Stimulated activated CD8-positive, alpha-beta memory T cell treated with anti-CD3 and anti-CD28 coated beads, Interleukin-2, amount 100 ng/mL, for 1 hour (primary cell): Measurements from ENCODE around the gene ARSK.
A peak's percentile ranks its signal among the peaks of the same experiment; 100 is the strongest.
"Not testable (repeated sequence)": the region's sequence is repeated elsewhere in the genome, so short reads cannot be mapped to it uniquely, and the experiment has no call there.

Experiments used
- DNase-seq, 2 donors: peaks; one replicate each; pipeline ENCODE4 v3.0.0-alpha.2; 2020; ENCODE audit warnings: low read depth in 2 of 2

ARSK gene

GRCh38 chr5:95621839-95622629 is 67.1 kb downstream of the ARSK start:
- no peak for DNase-seq

GRCh38 chr5:95623706-95624105 is 68.8 kb downstream of the ARSK start:
- no peak for DNase-seq

GRCh38 chr5:95624368-95624767 is 69.5 kb downstream of the ARSK start:
- DNase-seq: no peak

DNA sequence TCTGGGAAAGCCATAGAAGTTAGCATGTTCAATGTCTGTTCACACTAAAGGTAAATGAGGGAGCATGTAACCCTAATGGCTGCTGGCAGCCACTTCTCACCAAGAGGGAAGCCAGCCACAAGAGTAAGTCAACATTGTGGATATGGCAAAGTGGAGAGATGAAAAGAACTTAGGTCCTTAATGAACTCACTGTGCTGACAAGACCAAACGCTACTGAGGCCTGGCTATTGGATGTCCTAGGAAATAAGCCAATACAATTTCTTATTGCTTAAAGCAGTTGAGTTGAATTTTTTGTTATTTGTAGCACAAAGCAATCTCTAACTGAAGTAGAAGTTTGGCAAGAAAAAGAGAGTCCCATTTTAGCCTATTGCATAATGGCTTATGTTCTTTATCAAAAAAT is 71.8 kb downstream of the ARSK start:
- DNase-seq: no peak

GRCh38 chr5:95627971-95628810 is 73.3 kb downstream of the ARSK start:
- no peak for DNase-seq

GRCh38 chr5:95628933-95629332 is 74.0 kb downstream of the ARSK start:
- DNase-seq: no peak

DNA sequence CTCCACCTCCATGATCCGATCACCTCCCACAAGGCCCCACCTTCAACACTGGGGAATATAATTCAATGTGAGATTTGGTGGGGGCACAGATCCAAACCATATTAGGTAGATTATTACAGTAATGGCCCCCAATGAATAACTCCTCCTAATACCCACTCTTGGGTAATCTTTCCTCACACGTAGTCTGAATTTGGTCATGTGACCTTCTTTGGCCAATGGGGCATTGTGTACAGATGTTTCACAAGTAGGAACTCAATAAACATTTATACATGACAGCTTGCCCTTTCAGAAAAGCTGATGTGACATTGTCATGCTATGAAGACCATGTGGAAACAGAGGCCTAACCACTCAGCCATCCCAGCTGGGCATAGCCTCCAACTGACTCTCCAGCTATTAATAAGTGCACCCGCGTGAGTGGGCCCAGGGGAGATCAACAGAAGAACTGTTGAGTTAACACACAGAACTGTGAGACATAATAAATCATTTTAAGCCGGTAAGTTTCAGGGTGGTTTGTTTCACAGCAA is 75.6 kb downstream of the ARSK start:
- DNase-seq: no peak

- no peak for DNase-seq
Observed at GRCh38 chr5:95631255-95631958, 76.5 kb downstream of the ARSK start.

DNA sequence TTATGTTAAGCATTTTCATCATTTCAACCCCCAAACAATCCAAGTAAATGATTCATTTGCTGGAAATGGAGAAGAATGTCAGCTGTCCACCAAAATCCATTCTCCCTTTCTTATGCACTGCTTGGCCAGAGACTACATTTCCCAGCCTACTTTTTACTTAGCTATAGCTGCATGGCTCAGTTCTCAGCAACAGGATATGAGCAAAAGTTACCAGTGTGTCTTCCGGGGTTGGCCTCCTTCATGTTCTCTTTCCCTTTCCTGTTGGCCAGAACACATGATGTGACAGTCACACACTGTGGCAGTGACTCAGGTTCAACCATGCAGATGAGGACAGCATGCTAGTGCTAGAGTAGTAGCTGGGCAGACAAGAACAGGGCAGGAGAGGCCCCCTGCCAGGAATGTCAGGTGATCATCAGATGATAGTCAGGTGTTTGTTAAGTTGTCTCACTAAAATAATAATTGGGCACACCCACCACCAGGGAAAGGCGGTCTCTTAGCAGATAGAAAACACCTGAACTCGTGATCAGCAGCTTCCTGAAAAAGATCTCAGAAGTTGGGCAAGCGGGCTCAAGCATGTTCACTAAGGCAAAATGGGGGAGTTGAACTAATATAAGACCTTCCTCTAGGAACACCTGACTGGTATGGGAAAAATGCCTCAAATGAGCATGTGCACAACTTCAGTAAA is 77.2 kb downstream of the ARSK start:
- DNase-seq: no peak

GRCh38 chr5:95632942-95633341 is 78.0 kb downstream of the ARSK start:
- DNase-seq: not testable (repeated sequence)

DNA sequence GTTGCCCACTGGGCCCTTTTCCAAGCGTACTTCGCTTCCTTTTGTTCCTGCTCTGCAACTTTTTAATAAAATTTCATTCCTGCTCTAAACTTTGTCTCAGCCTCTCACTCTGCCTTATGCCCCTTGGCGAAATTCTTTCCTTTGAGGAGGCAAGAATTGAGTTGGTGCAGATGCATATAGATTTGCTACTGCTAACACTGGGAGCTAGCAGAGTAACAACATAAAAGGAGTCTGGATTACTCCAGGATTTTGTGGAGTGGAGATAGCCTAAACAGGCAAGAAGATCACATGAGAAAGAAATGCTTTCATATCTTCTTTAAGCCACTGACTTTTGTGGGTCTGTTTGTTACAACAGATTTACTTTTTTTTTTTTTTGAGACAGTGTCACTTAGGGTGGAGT is 78.8 kb downstream of the ARSK start:
- no peak for DNase-seq

GRCh38 chr5:95634081-95634480 is 79.2 kb downstream of the ARSK start:
- DNase-seq: no peak

- no peak for DNase-seq
Observed at GRCh38 chr5:95638632-95639031, 83.7 kb downstream of the ARSK start.

DNA sequence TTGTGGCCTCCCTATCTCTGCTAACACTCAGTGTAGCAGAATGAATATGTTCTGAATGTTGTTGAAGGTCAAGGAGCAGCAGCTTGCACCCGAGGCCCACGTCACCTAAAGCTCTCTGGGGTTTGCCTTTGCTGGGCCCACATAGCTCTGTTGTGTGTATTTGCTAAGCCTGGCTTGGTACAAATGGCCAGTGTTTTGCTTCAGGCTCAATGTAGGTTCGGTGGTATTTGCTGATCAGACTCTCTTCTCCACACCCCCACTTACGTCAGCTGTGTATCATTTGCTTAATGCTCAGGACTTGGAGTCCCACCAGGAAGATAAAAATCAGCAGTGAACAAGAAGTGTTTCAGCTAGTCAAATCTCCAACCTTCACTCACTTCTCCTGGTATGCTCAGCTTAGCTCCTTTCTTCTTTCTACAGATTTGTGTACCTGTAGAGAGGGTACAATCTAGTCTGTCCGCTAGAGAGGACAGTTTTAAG is 86.9 kb downstream of the ARSK start:
- DNase-seq: no peak

GRCh38 chr5:95643152-95643551 is 88.3 kb downstream of the ARSK start:
- no peak for DNase-seq

DNA sequence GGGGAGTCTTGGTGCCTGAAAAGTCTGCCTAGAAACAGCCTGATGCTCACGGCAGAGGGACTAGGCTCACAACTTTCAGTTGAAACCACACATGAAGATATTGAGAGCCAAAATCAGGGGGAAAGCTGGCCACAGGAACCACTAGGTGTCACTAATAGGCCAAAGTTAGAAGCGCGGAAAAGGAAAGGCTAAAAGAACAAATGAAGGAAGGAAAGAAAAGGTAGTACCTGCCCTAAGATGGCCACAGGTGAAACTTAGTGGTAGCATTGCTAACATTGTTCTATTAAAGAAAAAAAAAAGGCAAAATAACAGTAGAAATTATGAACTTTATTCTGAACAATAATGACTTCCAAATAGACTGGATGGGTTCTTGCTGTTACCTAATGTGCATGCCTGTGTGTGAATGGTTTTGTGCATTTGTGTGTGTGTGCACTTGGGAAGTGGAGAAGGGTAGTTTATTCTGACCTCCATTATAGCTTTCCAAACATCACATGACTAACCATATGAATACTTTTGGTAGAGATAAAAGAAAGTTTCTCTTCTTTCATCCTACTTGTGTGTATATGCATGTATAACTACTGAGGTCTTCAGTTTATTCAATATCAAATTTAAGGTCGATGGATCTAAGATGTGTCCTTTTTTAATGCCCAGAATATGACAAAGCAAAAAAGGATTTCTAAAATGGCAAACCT is 89.6 kb downstream of the ARSK start:
- no peak for DNase-seq

DNA sequence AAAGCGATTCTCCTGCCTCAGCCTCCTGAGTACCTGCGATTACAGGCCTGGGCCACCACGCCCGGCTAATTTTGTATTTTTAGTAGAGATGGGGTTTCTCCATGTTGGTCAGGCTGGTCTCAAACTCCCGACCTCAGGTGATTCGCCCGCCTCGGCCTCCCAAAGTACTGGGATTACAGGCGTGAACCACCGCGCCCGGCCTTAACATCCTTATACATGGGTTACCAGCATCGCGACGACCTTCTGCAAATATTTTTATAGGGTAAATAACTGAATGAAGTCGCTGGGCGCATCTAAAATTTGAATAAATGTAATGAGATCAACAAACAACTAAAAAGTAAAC is 91.3 kb downstream of the ARSK start:
- DNase-seq: not testable (repeated sequence)

DNA sequence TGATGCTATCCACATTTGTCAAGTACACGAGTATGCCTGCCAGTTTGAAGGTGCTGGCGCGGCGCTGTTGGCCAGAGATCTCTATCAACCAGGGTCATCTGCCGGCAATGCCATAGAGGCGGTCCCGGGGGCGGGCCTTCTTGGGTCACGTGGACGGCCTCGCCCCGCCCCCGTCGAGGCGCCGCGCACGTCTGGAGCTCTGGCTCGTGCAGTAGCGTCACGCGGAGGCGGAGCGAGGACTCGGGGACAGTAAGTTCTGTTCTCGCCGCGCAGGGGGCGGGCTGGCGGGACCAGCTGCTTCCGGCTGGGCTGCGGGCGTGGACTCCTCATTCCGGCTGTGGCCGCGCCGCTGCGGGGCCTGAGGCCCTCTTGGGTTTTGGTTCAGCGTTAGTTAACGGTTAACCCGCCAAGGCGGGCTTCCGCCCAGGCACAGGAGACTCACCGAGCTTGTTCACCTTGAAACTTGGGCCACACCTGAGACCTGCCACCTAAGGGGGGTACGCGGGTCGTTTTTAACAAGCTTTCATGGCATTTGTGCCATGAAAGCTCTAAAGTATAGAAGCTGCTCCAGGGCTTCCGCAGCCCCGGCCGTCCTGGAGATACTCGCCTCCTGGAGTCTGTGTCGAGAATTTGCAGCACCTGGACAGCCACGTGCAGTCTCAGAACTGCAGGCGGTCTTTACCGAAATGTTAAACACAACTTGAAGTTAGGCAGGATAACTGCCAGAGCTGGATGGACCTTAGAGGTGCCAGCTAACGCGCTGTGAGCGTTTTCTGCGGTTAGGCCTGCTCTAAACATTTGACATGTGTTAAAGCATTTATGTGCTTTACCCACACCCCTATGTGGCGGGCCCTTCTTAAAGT is 91.9 kb downstream of the ARSK start, which contains the start of gene RFESD:
Gene RFESD, plus strand, starts transcription at position 209 of the 863 bp plus-strand sequence. CDS start 5,495 bp downstream, outside the sequence.
- peak; percentile 87 to 88 for DNase-seq
